HL-60/S4 treated with retinoic acid at 250 ng/mL for 4 days and 3 days (cell line): ENCODE measurements around the gene PIN4.
"Not testable (repeated sequence)": the region's sequence is repeated elsewhere in the genome, so short reads cannot be mapped to it uniquely, and the experiment has no call there.

Experiments
- in situ Hi-C: fragments of 300-500 bp; cut with MboI; formaldehyde crosslinking; loops from 2 replicates; pipeline ENCODE4 v1.7.0; 2022; ENCODE audit warnings: low sequenced_read_pairs

The PIN4 gene

DNA sequence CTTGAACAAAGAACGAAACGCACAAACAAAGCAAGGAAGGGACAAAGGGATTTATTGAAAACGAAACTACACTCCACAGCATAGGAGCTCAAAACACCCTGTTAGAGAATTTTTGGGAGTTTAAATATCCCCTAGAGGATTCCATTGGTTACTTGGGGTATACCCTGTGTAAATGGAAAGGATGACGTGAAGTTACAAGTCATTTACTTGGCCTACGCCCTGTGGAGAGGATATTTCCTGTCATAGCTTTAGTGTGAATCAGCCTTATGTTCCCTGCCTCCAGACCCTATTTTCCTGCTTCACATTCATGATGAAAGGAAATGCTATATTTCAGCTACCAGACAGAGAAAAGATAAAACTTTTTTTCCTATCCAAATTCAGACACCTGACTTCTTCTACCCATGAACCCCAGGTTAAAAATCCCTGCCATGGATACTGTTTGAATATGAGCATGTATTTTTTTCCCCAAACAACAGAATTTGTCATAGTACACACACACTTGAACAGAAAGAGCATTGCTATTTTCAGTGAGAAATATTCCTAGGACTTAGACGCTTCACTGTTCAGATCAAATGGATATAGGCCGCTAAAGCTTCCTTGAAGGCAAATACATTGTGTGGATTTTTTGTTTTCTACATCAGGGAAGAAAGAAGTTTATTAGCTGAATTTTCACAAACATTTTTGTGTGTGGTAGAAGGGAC is 20.4 kb downstream of the PIN4 start:
- in situ Hi-C loops, result no loop called here

- in situ Hi-C loops, result no loop called here
These were observed 21.3 kb downstream of the PIN4 start for GRCh38 chrX:72202792-72203401.

- in situ Hi-C loops, result no loop called here
These were observed 21.9 kb downstream of the PIN4 start for GRCh38 chrX:72203421-72203820.

DNA sequence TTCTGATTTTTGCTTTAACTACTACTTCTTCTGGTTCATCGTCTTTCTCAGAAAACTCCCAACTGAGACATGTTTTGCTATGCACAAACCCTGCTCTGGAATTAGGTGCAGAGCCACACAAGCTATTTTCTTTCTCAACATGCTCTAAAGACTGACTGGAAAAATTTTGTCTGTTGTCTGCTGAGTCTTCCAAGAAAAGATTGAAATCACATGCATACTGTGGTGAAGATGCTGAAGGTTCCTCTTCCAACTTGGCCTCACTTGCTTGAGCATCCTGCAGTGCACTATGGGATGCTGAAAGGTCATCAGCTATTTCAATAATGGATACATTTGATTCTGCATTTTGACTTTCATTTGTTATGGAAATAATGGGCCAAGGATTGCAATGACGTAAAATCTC is 24.1 kb downstream of the PIN4 start:
- in situ Hi-C loops, result no loop called here

- in situ Hi-C loops, result no loop called here
These were observed 25.8 kb downstream of the PIN4 start for GRCh38 chrX:72207366-72207765.

DNA sequence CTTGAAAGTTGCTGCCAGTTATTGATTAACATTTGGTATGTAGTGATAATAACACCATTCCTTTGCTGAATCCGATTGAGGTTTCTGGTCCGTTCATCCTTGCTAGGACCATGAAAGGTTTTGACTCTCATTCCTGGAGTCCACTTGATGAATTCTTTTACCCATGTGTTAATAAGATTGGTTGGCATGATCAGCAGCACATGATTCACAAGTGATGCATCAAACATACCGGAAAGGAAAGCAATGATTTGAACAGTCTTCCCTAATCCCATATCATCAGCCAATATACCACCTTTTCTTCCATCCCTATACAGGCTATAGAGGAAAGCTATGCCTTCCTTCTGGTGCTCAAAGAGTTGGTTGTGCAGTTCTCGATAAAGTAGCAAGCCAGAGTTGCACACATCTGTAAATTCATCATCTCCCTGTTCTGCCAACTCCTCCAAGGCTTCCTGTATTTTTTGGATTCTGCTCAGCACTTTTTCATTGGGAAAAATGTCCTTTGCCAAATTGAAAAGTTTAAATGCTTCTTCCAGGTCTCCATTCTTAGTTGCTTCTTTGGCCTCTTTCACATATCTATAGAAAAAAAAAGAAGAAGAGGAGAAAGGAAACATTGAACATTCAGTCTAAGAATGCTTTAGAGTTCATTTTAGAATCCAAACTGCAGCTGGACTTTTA is 26.7 kb downstream of the PIN4 start:
- in situ Hi-C loops, result no loop called here

DNA sequence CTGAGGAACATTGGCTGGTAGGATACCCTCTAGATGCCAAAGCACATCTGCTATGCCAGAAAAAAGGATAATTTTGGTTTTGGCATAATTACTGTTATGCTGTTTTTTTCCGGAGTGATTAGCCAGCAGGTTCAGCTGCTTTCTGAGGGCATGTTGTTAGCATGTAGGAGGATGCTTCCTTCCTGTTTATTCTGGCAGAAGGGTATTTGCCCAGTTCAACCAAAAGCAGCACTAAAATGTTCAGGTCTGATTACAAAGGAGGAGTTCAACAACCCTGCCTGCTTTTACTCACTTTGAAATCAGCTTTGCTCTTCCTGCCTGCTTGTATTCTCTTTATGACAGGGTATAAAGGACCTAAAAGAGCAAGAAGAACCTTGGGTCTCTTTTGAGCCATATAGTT is 35.4 kb downstream of the PIN4 start:
- in situ Hi-C loops, result no loop called here

GRCh38 chrX:72220375-72220774 is 38.8 kb downstream of the PIN4 start:
- in situ Hi-C loops, result not testable (repeated sequence)

DNA sequence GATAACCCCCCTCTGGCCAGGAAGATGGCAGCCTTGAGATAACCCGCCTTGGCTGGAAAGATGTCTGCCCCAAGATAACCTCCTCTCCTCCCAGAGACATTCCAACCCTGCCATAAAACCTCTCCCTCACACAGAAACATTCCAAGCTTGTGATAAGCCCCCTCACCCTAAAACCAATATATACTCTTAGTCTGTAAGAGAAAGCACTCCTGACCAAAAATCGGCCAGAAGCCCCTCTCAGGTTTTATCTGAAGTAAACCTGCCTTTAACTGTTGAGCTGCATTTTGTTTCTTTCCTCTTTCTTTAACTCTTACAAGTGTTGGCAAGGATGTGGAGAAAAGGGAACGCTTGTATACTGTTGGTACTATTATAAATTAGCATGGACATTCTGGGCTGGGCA is 48.7 kb downstream of the PIN4 start:
- in situ Hi-C loops, result no loop called here

DNA sequence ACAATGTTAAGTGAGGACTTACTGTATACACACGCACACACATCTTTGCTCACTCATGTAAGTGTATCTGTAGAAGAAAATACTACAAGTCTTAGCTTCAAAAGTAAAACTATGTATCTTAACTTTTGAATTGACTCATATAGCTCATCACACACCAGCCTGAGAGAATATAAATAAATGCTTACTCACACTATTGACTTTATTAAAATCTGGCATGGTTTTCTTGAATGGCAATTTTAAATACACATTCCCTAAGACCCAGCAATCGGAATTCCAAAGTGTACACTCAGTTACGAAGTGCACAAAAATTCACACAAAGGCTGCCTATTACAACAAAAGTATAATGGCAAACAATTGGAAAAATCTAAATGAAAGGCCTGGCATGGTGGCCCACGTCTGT is 55.3 kb downstream of the PIN4 start:
- in situ Hi-C loops, result no loop called here

DNA sequence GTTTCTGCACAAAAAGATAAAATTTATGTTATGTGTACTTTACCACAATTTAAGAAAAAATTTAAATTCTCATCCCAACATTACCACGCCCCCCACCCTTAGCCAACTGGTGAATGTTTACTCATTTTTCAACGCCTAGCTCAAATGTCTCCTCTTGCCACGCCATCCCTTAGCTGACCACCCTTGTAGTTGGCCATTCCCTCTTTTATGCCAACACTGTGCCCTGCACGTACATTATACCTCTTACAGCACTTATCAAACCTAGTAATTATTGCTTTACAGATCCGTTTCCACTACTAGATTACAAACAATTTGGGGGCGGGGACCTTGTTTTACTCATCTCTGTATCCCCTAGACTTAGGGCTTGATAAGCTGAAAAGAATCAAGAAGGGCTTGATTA is 56.6 kb downstream of the PIN4 start:
- in situ Hi-C loops, result no loop called here

- in situ Hi-C loops, result no loop called here
These were observed 57.3 kb downstream of the PIN4 start, which contains the start of gene ERCC6L for GRCh38 chrX:72238721-72239475. Gene ERCC6L (minus strand): TSS chrX:72239027. CDS start chrX:72238911, 116 bp downstream.

- in situ Hi-C loops, result no loop called here
These were observed 59.4 kb downstream of the PIN4 start for GRCh38 chrX:72240976-72241375.

DNA sequence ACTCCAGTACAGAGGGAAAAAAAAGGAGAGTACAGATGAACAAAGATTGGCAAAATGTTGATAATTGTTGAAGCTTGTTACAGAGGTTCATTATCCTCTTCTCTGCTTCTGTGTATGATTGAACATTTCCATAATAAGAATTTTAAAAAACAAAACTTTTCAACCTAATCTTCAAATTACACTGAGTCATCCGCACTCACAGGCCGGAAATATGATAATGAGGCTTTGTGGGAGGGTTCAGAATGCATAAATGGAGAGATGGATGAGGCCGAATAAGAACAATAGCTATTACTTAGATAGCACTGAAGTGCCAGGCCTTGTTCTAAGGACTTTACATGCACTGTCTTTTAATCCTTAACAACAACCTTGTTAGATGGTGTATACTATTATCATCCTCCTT is 61.9 kb downstream of the PIN4 start:
- in situ Hi-C loops, result no loop called here

DNA sequence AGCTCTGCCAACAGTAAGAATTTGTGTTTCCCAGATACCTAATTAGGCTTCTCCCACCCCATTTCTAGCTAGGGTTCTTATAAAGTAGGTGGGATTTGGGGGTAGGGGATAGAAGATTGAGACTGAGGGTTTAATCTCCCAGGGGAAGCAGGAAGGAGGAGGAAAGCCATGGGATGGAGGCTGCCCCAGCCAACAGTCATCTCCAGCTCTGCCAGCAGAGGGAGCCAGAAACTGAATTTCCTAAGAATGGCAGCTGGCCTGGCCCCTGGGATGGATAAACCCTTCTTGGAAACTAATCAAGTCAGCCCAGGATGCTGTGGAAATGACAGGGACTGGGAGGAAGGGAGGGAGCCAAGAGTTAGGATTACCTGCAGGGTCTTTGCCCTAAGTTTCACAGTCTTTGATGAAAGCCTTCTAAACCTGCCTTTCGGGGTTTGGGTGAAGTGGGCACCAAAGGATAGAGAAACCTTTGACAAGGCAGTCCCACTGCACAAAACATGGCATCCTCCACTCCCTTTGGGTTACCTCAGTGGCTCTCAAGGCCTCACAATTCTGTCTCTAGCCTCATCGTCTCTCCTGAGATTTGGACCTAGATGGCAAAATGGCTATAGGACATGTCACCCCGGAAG is 64.0 kb downstream of the PIN4 start:
- in situ Hi-C loops, result no loop called here

- in situ Hi-C loops, result no loop called here
These were observed 65.8 kb downstream of the PIN4 start for GRCh38 chrX:72247206-72247942.
